ENCODE results near the gene LINGO1. TPM values are rescaled to one million over a fixed set of nuclear protein-coding genes. Genes with fewer than 3 reads are reported as not detected.

LINGO1 gene
- total and polyA plus RNA-seq, 12 donors: 0.21 to 2.7 (median 0.96) TPM; not detected in 2

GRCh38 chr15:77620297-77620696 lies 12.4 kb downstream of the LINGO1 start:
- no peak for DNase-seq
- Histone ChIP-seq H3K27me3 (no peaks in the 10 kb centered on the region), H3K27ac (no peak overlapping the region), H3K9me3 (replicated peaks in 1 of 3) (no peaks in the 10 kb centered on the region), H3K4me3 (no peak overlapping the region), H3K36me3 (replicated peaks in 1 of 2) (no peaks in the 10 kb centered on the region), H3K4me1 (replicated peaks in 1 of 2) (no peaks in the 10 kb centered on the region)
- WGBS, 4 donors: 69 to 76% (median 72%) methylated on average over 2 to 7 of the region's 7 CpGs
- no peak for TF ChIP-seq CTCF (IDR thresholded peaks at IDR 0.05)
- TF ChIP-seq POLR2A (IDR thresholded peaks at IDR 0.05): no peak
- intact Hi-C loops (cut with DNase I): loop anchor here in 1 of 2 donors (10.0 kb wide), 1 partner anchor 605 kb away; no protein-coding TSS in a partner anchor

GRCh38 chr15:77619883-77620282 lies 12.8 kb downstream of the LINGO1 start:
- H3K27me3 ChIP-seq: no peaks in the 10 kb centered on the region
- TF ChIP-seq POLR2A (IDR thresholded peaks at IDR 0.05): no peak
- no peak for TF ChIP-seq CTCF (IDR thresholded peaks at IDR 0.05)
- H3K4me1 ChIP-seq (replicated peaks in 1 of 2): no peaks in the 10 kb centered on the region
- no peak for DNase-seq
- H3K27ac ChIP-seq: no peak overlapping the region
- H3K4me3 ChIP-seq: no peak overlapping the region
- 65 to 85% (median 79%) methylated on average over 4 to 6 of the region's 6 CpGs for WGBS, 4 donors
- intact Hi-C loops (cut with DNase I): loop anchor here in 1 of 2 donors (10.0 kb wide), 1 partner anchor 605 kb away; no protein-coding TSS in a partner anchor
- no peaks in the 10 kb centered on the region for H3K36me3 ChIP-seq (replicated peaks in 1 of 2)
- H3K9me3 ChIP-seq (replicated peaks in 1 of 3): no peaks in the 10 kb centered on the region

- intact Hi-C loops (cut with DNase I): no loop called here
- no peaks in the 10 kb centered on the region for H3K4me1 ChIP-seq (replicated peaks in 1 of 2)
- H3K27ac ChIP-seq: no peak overlapping the region
- no peaks in the 10 kb centered on the region for H3K27me3 ChIP-seq
- no peak for DNase-seq
- 77 to 82% (median 79%) methylated on average over 10 to 12 of the region's 12 CpGs for WGBS, 4 donors
- H3K36me3 ChIP-seq (replicated peaks in 1 of 2): no peaks in the 10 kb centered on the region
- no peak for TF ChIP-seq CTCF (IDR thresholded peaks at IDR 0.05)
- no peak for TF ChIP-seq POLR2A (IDR thresholded peaks at IDR 0.05)
- no peaks in the 10 kb centered on the region for H3K9me3 ChIP-seq (replicated peaks in 1 of 3)
- H3K4me3 ChIP-seq: no peak overlapping the region
Observed at GRCh38 chr15:77617476-77618230, 15.1 kb downstream of the LINGO1 start.

- no peaks in the 10 kb centered on the region for H3K9me3 ChIP-seq (replicated peaks in 1 of 3)
- no peak for TF ChIP-seq CTCF (IDR thresholded peaks at IDR 0.05)
- TF ChIP-seq POLR2A (IDR thresholded peaks at IDR 0.05): no peak
- no peaks in the 10 kb centered on the region for H3K27me3 ChIP-seq
- no peak overlapping the region for H3K4me3 ChIP-seq
- no peak overlapping the region for H3K27ac ChIP-seq
- intact Hi-C loops (cut with DNase I): no loop called here
- no peaks in the 10 kb centered on the region for H3K36me3 ChIP-seq (replicated peaks in 1 of 2)
- no peaks in the 10 kb centered on the region for H3K4me1 ChIP-seq (replicated peaks in 1 of 2)
- WGBS, 4 donors: 83 to 100% (median 89%) methylated on average over 3 to 8 of the region's 8 CpGs
- no peak for DNase-seq
Observed at GRCh38 chr15:77616072-77616471, 16.6 kb downstream of the LINGO1 start.

All from adrenal gland (tissue), 12 donors.